Measurements from ENCODE around the gene MGAT1.
"Not testable (repeated sequence)": the region's sequence is repeated elsewhere in the genome, so short reads cannot be mapped to it uniquely, and the experiment has no call there.

Gene MGAT1

DNA sequence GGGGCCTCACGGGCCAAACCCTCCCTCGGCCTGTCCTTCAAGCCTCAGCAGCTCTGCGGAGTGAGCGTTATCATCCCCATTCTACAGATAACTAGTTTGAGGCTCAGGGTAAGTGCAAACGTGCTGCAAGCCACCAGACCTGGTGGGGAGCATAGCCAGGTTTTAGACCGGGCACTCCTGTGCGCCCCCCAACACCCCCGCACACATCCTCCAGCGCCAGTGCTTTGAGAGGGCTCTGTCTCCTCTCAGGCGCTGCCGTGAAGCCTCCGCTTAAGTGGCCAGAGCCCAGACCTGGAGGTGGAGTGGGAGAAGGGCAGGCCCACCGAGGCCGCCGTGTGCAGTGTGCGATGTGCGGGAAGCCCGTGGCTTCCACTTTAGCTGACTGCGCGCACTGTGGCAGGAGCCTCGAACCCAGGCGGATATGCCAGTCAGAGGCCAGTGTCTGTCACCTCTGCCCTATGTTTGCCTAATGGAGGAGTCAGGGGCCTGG, 1.6 kb upstream of the MGAT1 start:
- DNase-seq (ENCODE audit: low spot score): no peak

GRCh38 chr5:180803181-180804128, 849 bp upstream of the MGAT1 start:
- DNase-seq (ENCODE audit: low spot score): no peak

GRCh38 chr5:180801596-180802324, 846 bp downstream of the MGAT1 start:
- DNase-seq (ENCODE audit: low spot score): no peak

- peak; percentile 79 for DNase-seq (ENCODE audit: low spot score)
These were observed 2.5 kb downstream of the MGAT1 start for GRCh38 chr5:180799902-180800801.

GRCh38 chr5:180799194-180799593, 3.4 kb downstream of the MGAT1 start:
- DNase-seq (ENCODE audit: low spot score): no peak

DNA sequence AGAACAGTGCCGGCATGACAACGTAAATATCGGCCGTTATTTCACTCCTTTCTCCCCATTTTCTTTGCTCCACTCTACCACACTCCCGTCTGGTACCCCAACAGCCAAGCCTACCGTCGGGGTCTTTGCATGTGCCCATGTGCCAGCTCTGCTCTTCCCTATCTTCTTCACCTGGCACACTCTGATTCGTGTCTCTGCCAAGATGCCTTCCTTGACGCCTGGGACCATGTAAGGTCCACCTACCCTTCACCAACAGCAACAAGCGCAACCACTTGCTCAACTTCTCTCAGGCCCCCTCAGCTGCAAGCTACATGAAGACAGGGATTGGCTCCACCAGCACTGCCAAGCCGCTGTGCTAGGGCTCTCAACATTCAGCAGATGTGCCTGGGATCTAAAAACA, 4.4 kb downstream of the MGAT1 start:
- DNase-seq (ENCODE audit: low spot score): no peak

GRCh38 chr5:180797256-180798192, 5.1 kb downstream of the MGAT1 start:
- DNase-seq (ENCODE audit: low spot score): no peak

DNA sequence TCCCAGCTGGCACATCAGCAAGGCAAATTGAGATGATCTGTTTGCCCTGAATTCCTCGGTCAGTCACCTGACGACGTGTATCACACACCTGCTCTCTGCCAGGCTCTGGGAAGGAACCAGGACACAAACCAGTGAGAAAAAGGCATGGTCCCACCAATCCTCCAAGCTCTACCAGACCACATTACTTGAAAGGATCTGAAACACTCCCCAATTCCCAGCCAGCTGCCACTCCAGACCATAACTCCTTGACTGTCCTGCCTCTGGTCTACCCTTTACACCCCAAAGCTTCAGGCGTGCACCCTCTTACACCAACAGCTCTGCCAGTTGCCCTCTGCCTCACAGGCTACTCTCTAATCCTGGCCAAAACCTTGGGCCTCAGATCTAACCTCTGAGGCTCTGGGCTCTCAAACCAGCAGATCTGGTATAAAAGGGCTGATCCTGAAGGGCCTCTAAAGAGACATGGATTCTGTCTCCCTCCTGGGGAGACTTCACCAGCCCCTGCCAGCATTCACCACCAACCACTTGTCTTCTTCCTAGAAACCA, 6.8 kb downstream of the MGAT1 start:
- no peak for DNase-seq (ENCODE audit: low spot score)

GRCh38 chr5:180792965-180793287, 9.7 kb downstream of the MGAT1 start:
- DNase-seq (ENCODE audit: low spot score): no peak

DNA sequence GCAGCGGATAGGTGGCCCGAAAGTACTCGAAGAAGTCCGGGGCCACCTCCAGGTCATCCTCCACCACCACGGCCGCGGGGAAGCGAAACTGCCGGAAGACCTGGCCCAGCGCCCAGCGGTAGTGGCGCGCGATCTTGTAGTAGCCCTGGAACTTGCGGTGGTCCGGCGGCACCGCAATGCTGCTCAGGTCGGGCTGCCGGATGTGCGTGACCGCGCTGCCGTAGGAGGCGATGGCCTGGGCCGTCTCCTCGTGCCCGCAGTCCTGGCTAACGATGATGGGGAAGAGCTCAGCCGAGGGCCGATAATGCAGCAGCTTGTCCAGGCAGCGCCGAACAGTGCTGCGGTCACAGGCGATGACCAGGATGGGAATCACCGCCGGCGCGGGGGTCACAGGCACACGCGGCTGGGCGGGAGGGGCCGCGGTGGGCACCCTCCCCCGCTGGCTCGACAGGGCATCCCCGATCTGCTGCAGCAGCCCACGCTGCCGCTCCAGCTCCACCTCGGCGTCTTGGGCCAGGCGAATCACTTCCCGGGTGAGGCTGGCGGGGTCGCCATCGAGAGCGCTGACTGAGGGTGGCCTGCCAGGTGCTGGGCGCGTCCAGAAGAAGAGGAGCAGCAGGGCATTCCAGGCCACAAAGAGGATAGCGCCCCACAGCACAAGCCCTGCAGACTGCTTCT, 10.2 kb downstream of the MGAT1 start:
- DNase-seq (ENCODE audit: low spot score): no peak

DNA sequence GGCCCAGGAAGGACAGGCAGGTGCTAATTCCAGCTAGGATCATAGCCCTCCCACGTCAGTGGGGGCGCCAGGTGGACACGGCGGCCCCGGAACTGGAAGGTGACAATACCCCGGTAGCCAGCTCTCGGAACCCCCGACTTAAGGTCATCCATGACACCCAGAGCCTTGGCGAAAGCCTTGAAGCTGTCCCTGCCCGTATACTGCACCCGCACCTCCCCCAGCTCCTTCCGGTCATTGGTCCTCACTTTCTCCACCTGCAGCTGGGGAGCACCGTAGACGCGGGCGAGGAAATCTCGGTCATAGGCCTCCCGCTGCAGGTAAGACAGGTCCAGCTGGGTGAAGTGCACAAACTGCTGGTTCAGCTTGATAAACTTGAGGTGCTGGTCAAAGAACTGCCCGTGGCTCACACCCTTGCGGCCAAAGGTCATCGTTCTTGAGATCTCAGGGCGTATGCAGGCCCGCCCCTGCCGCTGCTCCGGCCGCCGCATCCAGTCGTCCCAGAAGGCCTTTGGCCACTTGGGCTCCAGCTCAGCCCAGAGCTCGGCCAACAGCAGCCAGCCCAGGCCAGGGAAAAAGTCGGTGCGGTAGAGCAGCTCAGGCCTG, 10.9 kb downstream of the MGAT1 start:
- DNase-seq (ENCODE audit: low spot score): no peak

DNA sequence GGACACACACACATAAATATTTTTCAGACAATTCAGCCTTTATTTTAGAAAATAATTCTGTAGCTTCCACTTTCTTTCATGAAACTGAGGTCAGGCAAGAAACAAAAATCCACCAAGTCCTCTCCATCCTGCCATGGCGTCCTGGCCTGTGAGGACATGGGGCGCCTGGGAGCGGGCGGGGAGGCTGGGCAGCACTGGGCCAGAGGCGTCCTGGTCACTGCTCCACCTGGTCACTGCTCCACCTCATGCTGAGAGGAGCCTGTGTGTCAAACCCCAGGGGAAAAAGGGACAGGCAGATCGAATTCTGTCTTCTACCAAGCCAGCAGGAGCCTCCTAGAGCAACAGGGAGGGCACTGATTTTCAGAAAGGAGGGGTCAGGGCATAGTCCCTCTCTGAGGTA, 12.1 kb downstream of the MGAT1 start:
- no peak for DNase-seq (ENCODE audit: low spot score)

- no peak for DNase-seq (ENCODE audit: low spot score)
These were observed 12.6 kb downstream of the MGAT1 start for GRCh38 chr5:180790020-180790419.

GRCh38 chr5:180788651-180789410, 13.8 kb downstream of the MGAT1 start:
- DNase-seq (ENCODE audit: low spot score): not testable (repeated sequence)

DNA sequence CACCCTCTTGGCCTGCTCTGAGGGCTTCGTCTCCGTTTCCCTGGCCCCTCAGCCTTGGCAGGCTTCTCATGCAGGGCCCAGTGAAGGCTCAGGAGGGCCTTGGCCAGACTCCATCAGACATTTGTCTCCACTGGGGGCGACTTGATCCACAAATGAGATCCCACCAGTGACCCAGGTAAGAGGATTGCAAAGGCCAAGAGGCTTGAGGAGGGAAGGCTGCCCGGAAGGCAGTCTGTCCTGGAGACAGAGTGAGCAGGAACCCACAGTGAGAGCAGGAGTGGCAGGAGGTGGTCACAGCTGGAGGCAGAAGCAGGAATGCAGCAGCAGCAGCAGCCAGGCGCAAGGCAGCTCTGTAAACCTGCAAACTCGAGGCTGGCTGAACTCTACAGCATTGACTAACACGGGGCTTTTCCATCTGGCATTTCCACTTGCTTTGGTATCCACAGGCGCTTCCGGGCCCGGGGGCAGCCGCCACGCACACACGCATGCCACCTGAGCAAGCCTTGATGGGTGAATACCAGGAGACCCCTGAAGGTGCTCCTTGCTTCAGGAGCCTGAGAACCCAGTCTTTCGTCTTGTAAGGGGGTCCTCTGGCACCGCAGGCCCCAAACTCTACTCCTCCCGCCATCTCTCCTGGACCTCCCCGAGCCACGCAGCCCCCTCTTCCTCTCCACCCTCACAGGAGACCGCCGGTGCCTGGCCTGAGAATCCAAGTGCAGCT, 14.7 kb downstream of the MGAT1 start:
- peak; percentile 41 for DNase-seq (ENCODE audit: low spot score)

DNA sequence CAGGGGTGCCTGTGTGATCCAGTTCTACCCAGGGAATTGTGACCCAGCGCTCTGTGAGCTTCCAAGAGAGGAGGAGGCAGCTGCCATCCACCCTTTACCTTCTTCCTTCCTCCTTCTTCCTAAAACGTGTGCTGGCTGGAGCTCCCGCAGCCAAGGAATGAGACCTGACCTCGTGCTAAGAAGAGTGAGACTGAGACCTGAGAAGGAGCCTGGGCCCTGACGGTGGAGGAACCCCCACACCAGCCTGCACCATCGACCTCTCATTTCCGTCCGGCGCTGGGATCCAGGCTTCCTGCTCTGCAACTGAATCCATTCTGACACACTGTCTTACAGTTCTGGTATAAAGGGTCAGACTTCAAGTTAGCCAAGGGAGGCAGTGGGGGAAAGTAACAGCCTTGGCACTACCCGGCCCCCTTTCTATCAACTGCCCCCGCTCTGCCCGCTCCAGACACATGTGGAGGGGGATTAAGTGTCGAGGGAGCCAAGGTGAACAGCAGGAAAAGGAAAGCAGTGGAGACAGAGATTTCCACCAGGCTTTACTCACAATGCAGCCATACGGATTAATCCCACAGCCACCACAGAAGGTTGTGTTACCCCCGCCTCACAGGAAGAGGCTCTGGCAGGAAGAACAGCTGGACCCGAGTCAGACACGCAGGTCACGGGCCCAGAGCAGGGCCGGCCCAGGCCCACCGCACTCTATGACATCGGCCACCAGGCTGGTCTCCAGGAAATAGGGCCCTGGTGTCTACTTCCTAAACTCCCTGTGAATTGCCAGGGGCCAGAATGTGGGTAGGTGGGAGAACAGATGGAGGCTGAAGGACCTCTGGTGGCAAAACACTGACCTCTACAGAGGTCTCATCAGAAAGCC, 15.8 kb downstream of the MGAT1 start:
- DNase-seq (ENCODE audit: low spot score): no peak

DNA sequence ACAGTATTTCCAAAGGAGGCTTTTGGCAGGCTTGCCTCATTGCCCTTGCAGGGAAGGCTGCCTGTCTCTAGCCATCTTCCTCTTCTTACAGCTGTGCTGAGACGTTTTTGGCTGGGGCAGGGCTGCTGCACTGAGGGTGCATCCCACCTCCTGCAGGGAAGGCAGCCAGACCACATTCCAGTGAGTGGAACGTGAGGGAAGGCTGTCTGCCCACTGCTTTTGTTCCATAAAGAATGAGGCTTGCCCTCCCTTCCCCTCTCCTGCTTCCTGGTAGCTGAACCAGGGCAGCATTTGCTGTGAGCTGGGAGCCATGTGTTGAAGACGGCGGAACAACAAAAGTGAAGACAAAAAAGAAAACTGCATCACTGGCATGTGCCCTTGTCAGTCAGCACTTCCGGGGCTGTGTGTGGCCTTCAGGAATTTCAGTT, 16.8 kb downstream of the MGAT1 start:
- DNase-seq (ENCODE audit: low spot score): peak; percentile 74

Measured in AG08396 (cell line).